B cell (primary cell): ENCODE data around the gene NUBP2. TPM values are rescaled to one million over a fixed set of nuclear protein-coding genes. Genes with fewer than 3 reads are reported as not detected.
"Not testable (repeated sequence)": the region's sequence is repeated elsewhere in the genome, so short reads cannot be mapped to it uniquely, and the experiment has no call there.

Experiments
- ATAC-seq: fragments of 200-7000 bp; cut with Tn5 transposase; one replicate; pipeline ENCODE4 v1.10.0; 2021; ENCODE audit warnings: low read depth, mild to moderate bottlenecking, moderate number of reproducible peaks, moderate library complexity
- CTCF ChIA-PET: fragments of 350-600 bp; sonication (Branson Sonifier 250); formaldehyde crosslinking; loops from one replicate; lab custom pipeline; 2021; ENCODE audit warnings: antibody characterized with exemption, inconsistent platforms; lab: Charles Lee
- POLR2A ChIA-PET: fragments of 350-600 bp; sonication (Branson Sonifier 250); formaldehyde crosslinking; loops from one replicate; lab custom pipeline; 2021; ENCODE audit warnings: antibody characterized with exemption; lab: Charles Lee
- DNase-seq: peaks from one replicate; pipeline ENCODE4 v3.0.0; 2013
- H2AFZ ChIP-seq: 2 replicates; pipeline ENCODE4 v1.6.1; 2012; ENCODE audit warnings: mild to moderate bottlenecking, low read depth, low read length; ENCODE audit not compliant: insufficient read depth, poor library complexity, severe bottlenecking
- H3K27ac ChIP-seq, 2 donors: 1 replicate in 1 of 2; 2 replicates in 1 of 2; pipeline ENCODE4 v1.5.1; 2012 to 2013; ENCODE audit warnings: low read length in 2 of 2, mild to moderate bottlenecking in 2 of 2, moderate library complexity in 1 of 2
- H3K27me3 ChIP-seq, 4 experiments: fragments of 200-600 bp in 1 of 4; sonication (generic) in 1 of 4; replicated peaks in 1 of 4; 1 replicate in 2 of 4; 2 replicates in 2 of 4; pipeline versions ENCODE4 v1.6.1 to v1.7.0; 2013 to 2016; ENCODE audit warnings: low read length in 3 of 4, mild to moderate bottlenecking in 2 of 4, mixed read lengths in 1 of 4, moderate library complexity in 1 of 4; ENCODE audit not compliant: insufficient read depth in 4 of 4, control insufficient read depth in 3 of 4; ENCODE audit errors: control extremely low read depth in 1 of 4
- H3K36me3 ChIP-seq, 2 experiments: replicated peaks in 1 of 2; 1 replicate in 1 of 2; 2 replicates in 1 of 2; pipeline versions ENCODE4 v1.6.1 to v1.7.1; 2013; ENCODE audit warnings: low read length in 1 of 2; ENCODE audit not compliant: insufficient read depth in 2 of 2, control insufficient read depth in 1 of 2; ENCODE audit errors: control extremely low read depth in 1 of 2, extremely low read depth in 1 of 2
- H3K4me1 ChIP-seq, 2 donors: fragments of 200-600 bp in 1 of 2; sonication (generic) in 1 of 2; 1 replicate in 1 of 2; 2 replicates in 1 of 2; pipeline versions ENCODE4 v1.5.1 to v1.6.1; 2013 to 2017; ENCODE audit warnings: low read length in 2 of 2; ENCODE audit not compliant: control insufficient read depth in 2 of 2, insufficient read depth in 2 of 2
- H3K4me2 ChIP-seq: replicated peaks from 2 replicates; pipeline ENCODE3; 2012; ENCODE audit warnings: mild to moderate bottlenecking, low read depth, low read length; ENCODE audit not compliant: poor library complexity, severe bottlenecking
- H3K4me3 ChIP-seq, 5 experiments: fragments of 200-600 bp in 1 of 5; sonication (generic) in 1 of 5; 1 replicate in 3 of 5; 2 replicates in 2 of 5; pipeline versions ENCODE4 v1.5.1 to v1.7.0; 2011 to 2016; ENCODE audit warnings: low read length in 4 of 5, mild to moderate bottlenecking in 4 of 5, low read depth in 2 of 5, control low read depth in 1 of 5, moderate library complexity in 1 of 5; ENCODE audit not compliant: insufficient read depth in 1 of 5; ENCODE audit errors: control extremely low read depth in 1 of 5, extremely low read depth in 1 of 5
- H3K79me2 ChIP-seq: fragments of 200-600 bp; sonication (generic); one replicate; pipeline ENCODE4 v1.6.0; 2016; ENCODE audit warnings: low read length; ENCODE audit not compliant: control insufficient read depth, insufficient read depth
- H3K9ac ChIP-seq: fragments of 200-600 bp; sonication (generic); 2 replicates; pipeline ENCODE4 v1.6.1; 2017; ENCODE audit warnings: mild to moderate bottlenecking, low read length, moderate library complexity
- H3K9me3 ChIP-seq, 3 donors: one replicate each; pipeline versions ENCODE4 v1.6.1 to v1.7.1; 2013; ENCODE audit warnings: low read length in 2 of 3; ENCODE audit not compliant: control insufficient read depth in 2 of 3, insufficient read depth in 1 of 3; ENCODE audit errors: control extremely low read depth in 1 of 3
- H4K20me1 ChIP-seq: 2 replicates; pipeline ENCODE4 v1.6.0; 2012; ENCODE audit warnings: mild to moderate bottlenecking, low read length; ENCODE audit not compliant: insufficient read depth, control insufficient read depth, poor library complexity, severe bottlenecking
- H3K27ac Mint-ChIP-seq: one replicate; pipeline ENCODE4 v1.8.0; 2021; ENCODE audit warnings: mixed read lengths
- H3K27me3 Mint-ChIP-seq: one replicate; pipeline ENCODE4 v1.8.0; 2021; ENCODE audit warnings: mixed read lengths
- H3K4me1 Mint-ChIP-seq: one replicate; pipeline ENCODE4 v1.8.0; 2021; ENCODE audit warnings: mixed read lengths
- H3K4me3 Mint-ChIP-seq: one replicate; pipeline ENCODE4 v1.8.0; 2021; ENCODE audit warnings: mixed read lengths
- H3K9me3 Mint-ChIP-seq: one replicate; pipeline ENCODE4 v1.8.0; 2022; ENCODE audit warnings: mixed read lengths; ENCODE audit not compliant: insufficient read depth
- CTCF ChIP-seq: fragments of 200-600 bp; IDR thresholded peaks from one replicate; pipeline ENCODE4 v1.8.0; 2022; ENCODE audit warnings: antibody characterized with exemption, mild to moderate bottlenecking
- EZH2 ChIP-seq: IDR thresholded peaks from 2 replicates; pipeline ENCODE4 v1.6.1; 2012; ENCODE audit warnings: borderline replicate concordance, low read depth, mild to moderate bottlenecking, moderate library complexity, low read length; ENCODE audit not compliant: insufficient read depth, poor library complexity, severe bottlenecking
- WGBS: methylation state at CpG from one replicate; pipeline ENCODE4 v1.1.5; 2013; ENCODE audit warnings: missing lambda C conversion rate; ENCODE audit not compliant: insufficient coverage; 5-methylcytosine and 5-hydroxymethylcytosine counted together
- intact Hi-C: fragments of 100-400 bp; cut with micrococcal nuclease; formaldehyde crosslinking; loops from one replicate; pipeline ENCODE4 v1.10.0; 2022
- polyA plus RNA-seq: library from polyadenylated mRNA; depleted of rRNA; stranded (reverse); fragments of >200 nt; gene quantifications from 2 replicates; pipeline ENCODE4 v1.2.3, GENCODE V29; 2012
- total RNA-seq, 2 donors: library from RNA; stranded (reverse); fragments of 120-200 nt in 1 of 2; gene quantifications; 1 replicate in 1 of 2; 2 replicates in 1 of 2; pipeline versions ENCODE4 v1.2.3 to v1.2.4, GENCODE V29; 2013 to 2022

The NUBP2 gene
- total and polyA plus RNA-seq, 2 donors (not counting 1 experiment from before 2014, with no cell fraction given): 50.2 to 71.7 TPM

- WGBS: 88% methylated on average over 18 of the region's 18 CpGs
- Histone ChIP-seq H3K9ac (no peak overlapping the region), H3K4me2 (no peak overlapping the region), H3K27me3 (no peaks in the 10 kb centered on the region), H3K36me3 (peaks cover 0 to 4% of the 10 kb centered on the region in 2 experiments), H3K4me1 (no peaks in the 10 kb centered on the region), H2AFZ (no peak overlapping the region), H3K27ac (no peak overlapping the region), H3K4me3 (no peak overlapping the region), H3K9me3 (peaks cover 0 to 24% (median 7%) of the 10 kb centered on the region in 3 donors), H4K20me1 (no peaks in the 10 kb centered on the region), H3K79me2 (peaks cover 8% of the 10 kb centered on the region)
- H3K4me1 Mint-ChIP-seq: no peaks in the 10 kb centered on the region
- peaks cover 4% of the 10 kb centered on the region for H3K9me3 Mint-ChIP-seq
- intact Hi-C loops: no loop called here
- DNase-seq: no peak
- ChIA-PET POLR2A (no interaction called here), CTCF (no interaction called here)
- no peak for TF ChIP-seq EZH2
- no peak for TF ChIP-seq CTCF
- no peak overlapping the region for H3K27ac Mint-ChIP-seq
- no peak overlapping the region for H3K4me3 Mint-ChIP-seq
- no peaks in the 10 kb centered on the region for H3K27me3 Mint-ChIP-seq
- no peak for ATAC-seq
Measured at GRCh38 chr16:1794221-1794871, 11.6 kb downstream of the NUBP2 start.

- intact Hi-C loops: no loop called here
- Histone ChIP-seq H3K9ac (no peak overlapping the region), H3K4me1 (no peaks in the 10 kb centered on the region), H2AFZ (no peak overlapping the region), H3K27me3 (no peaks in the 10 kb centered on the region), H3K79me2 (peaks cover under 1% of the 10 kb centered on the region), H3K4me3 (no peak overlapping the region), H4K20me1 (no peaks in the 10 kb centered on the region), H3K9me3 (peaks cover 0 to 31% (median 10%) of the 10 kb centered on the region in 3 donors), H3K36me3 (no peaks in the 10 kb centered on the region), H3K27ac (no peak overlapping the region), H3K4me2 (no peak overlapping the region)
- ATAC-seq (no peak), DNase-seq (no peak)
- H3K9me3 Mint-ChIP-seq: peaks cover 4% of the 10 kb centered on the region
- TF ChIP-seq EZH2: no peak
- no peak for TF ChIP-seq CTCF
- WGBS: 96% methylated on average over 27 of the region's 32 CpGs
- no peak overlapping the region for H3K27ac Mint-ChIP-seq
- ChIA-PET POLR2A (no interaction called here), CTCF (no interaction called here)
- H3K4me1 Mint-ChIP-seq: no peaks in the 10 kb centered on the region
- no peak overlapping the region for H3K4me3 Mint-ChIP-seq
- H3K27me3 Mint-ChIP-seq: no peaks in the 10 kb centered on the region
Measured at GRCh38 chr16:1794908-1795666, 12.3 kb downstream of the NUBP2 start.

DNA sequence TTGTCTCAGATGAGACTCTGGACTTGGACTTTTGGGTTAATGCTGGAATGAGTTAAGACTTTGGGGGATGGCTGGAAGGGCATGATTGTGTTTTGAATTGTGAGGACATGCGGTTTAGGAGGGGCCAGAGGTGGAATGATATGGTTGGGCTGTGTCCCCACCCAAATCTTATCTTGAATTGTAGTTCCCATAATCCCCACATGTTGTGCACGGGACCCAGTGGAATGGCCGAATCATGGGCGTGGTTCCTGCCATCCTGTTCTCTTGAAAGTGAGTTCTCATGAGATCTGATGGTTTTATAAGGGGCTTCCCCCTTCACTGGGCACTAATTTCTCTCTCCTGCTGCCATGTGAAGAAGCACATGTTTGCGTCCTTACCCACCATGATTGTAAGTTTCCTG lies 16.5 kb downstream of the NUBP2 start:
- DNase-seq, H3K27me3 ChIP-seq, POLR2A ChIA-PET, H3K27ac Mint-ChIP-seq, H3K79me2 ChIP-seq, H3K36me3 ChIP-seq, H3K9ac ChIP-seq, H3K4me3 Mint-ChIP-seq, H2AFZ ChIP-seq, CTCF ChIA-PET, H3K4me1 Mint-ChIP-seq, intact Hi-C loops, H3K27me3 Mint-ChIP-seq, H3K9me3 Mint-ChIP-seq, H4K20me1 ChIP-seq, H3K27ac ChIP-seq, ATAC-seq, H3K4me2 ChIP-seq, H3K4me3 ChIP-seq, H3K4me1 ChIP-seq: not testable (repeated sequence)
- H3K9me3 ChIP-seq: peaks cover 0 to 35% (median 10%) of the 10 kb centered on the region in 3 donors
- WGBS: 100% methylated on average over 1 of the region's 5 CpGs
